ENCODE data around the gene CYB561.

Gene CYB561

DNA sequence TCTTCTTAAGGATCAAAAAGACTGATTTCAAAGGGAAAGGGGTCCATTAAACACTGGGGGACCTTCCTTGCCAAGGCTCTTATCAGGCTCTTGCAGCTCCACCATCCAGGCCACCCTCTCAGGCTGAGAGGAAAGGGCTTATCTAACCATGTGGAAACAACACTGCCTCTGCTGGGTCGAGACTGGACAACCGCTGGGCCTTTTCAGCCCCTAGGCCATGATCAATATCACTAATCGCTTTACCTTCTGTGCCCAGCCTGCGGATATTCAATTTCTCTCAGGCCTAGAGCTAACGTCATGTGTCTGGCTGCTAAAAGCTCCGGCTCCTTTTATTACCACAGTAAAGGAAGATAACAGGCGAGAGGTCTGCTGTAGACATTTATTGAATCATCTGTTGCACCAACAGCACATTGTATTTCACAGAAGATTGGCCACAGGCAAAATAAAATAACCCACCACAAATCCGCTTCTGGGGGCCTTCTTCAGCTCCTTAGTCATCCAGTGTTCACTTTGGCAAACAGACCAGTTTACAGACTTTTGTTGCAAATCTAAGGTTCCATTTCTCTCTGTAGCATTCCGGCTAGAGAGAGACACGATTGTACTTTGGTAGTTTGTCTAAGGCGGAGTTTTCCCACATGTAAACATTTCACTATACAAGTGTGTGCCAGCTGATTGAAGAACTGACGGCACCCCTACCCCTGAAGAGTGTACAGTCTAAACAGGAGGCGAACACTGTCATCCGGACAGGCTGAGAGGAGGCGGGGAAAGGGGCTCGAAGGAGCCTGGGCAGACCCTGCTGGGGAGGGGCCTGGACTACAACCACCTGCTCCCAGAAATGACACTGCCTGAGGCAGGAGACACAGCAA, 13.9 kb downstream of the CYB561 start:
- DNase-seq: peak; percentile 53

DNA sequence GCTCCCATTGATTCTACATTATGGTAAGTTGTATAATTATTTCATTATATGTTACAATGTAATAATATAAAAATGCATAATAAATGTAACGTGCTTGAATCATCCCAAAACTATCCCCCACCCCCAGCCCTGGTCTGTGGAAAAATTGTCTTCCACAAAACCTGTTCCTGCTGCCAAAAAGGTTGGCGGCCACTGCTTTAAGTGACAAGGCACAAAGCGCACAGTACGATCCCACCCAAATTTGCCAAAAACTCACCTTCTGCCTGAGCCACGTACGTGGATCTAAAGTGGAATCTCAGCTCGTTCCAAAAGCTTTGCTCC, 14.5 kb downstream of the CYB561 start:
- DNase-seq: no peak

DNA sequence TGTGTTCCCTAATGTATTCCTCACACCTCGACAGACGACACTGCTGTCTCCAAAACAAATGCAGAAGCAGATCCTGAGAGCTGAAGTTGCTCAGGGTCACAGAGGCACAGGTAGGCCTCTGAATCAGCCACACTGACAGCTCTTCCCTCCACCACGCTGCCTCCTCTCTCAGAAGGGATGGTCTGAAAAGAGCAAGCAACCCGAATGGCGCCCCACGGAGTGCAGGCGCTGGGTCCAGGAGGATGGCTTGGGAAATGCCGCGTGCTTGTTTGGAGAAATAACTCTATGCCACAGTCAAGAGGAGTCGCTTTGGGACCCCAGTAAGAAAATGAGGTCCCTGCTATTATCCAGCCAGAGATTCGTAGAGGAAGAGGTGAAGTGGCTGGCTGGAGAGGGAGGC, 15.9 kb downstream of the CYB561 start:
- no peak for DNase-seq

DNA sequence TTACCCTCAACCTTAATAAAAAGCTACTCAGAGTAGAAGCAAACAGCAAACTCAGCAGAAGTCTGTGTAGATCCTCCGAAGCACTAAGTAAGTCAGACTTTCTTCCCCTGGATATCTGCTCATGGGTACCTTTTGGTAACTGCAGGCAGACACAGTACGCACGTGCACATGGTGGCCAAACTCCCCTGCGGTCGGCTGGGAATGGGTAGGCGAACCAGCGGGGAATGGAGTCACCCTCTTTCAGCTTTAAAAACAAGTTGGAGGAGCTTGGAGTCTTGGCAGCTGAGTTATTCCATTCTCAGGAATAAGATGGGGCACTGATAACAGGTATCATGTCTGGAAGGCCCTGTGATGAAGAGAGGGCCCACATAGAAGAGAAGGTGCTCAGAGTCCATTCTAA, 16.3 kb downstream of the CYB561 start:
- DNase-seq: no peak

DNA sequence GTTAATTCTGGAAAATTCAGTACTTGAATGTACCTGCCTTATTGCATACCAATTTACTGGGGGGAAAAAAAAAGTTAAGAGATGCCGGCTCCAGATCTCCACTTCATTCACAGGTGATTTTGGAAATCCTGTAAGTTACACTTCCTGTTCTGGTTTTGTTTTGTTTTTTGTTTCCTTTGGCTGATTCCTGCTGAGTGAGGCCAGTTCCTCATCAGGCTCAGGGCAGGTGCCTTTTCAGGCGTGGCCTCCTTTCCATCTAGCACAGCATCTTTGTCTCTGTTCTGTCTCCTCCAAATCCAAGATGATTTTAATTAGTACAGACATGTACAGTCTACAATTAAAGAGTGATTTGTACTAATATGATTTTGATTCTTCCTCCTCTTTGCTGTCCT, 19.2 kb downstream of the CYB561 start:
- DNase-seq: no peak

DNA sequence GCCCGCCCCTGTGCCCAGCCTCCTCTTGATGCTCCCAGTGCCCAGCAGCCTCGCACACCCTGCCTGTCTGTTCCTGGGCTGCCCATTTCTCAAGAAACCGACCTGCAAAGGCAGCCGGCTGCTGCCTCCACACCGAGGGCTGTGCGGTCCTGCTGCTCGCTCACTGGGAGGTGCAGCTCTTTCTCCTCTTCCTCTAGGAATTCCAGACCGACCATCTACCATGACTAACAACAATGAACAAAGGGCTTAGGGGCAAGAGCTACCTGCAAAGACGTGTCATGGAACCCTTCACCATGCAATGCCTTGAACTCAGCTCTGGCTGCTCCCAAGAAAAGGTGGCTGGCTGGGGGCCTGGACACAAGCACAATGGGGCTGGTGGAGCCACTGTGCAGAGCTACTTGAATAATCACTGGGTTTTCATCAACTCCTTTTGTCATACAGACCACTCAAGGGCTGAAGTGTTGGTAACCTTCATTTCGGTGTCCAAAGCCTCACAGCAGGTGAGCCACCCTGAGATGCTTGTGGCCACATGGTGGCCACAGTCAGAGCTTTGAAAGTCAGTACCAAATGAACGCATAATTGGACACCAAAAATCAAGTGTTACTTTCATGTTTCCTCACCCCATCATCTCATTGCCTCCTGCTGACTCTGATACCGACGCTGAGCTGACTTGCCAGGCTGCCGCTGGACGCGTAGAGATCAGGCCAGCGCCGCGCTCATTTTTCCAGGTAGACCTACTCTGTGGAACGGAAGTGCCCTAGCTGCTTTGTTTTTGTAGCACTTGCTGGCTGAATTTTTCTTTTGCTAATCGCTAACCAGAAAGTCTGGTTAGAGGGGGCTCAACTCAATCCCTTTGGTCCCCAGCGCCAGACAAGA, 19.8 kb downstream of the CYB561 start:
- no peak for DNase-seq

DNA sequence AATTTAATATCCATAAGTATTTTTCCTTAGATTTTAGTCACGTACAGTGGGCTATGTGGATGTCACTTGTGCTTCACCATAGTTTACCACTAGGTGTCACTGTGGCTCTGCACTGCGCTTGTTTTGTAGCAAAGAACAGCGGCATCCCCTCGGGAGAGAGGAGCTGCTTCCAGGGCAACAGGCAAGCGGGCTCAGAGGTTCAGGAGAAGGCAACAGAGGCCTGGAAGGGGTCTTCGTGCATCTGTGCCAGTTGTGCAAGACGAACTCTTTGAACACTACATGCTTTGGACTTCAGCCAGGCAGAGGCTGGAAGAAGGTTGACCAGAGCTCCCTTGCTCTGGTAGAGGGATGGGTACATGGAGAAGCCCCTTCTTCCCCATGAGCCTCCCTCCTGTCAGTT, 20.6 kb downstream of the CYB561 start:
- peak; percentile 58 for DNase-seq

DNA sequence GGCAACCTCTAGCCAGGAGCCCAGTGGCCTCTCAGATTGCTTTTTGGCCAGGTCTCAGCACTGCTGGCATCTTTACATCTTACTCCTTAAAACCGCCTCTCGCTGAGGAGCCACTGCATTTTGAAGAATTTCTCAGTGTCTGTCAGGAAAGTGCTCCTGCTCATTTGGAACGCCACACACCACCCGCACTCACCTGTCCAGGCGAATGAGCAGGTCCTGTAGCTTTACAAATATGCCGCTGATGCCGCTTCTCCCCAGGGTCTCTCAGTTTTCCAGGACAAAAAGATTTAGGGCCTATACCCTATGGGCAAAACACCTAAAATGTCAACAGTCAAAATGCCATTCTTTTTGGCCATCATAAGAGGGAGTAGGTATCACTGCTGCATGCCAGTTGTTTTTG, 22.1 kb downstream of the CYB561 start:
- no peak for DNase-seq

DNA sequence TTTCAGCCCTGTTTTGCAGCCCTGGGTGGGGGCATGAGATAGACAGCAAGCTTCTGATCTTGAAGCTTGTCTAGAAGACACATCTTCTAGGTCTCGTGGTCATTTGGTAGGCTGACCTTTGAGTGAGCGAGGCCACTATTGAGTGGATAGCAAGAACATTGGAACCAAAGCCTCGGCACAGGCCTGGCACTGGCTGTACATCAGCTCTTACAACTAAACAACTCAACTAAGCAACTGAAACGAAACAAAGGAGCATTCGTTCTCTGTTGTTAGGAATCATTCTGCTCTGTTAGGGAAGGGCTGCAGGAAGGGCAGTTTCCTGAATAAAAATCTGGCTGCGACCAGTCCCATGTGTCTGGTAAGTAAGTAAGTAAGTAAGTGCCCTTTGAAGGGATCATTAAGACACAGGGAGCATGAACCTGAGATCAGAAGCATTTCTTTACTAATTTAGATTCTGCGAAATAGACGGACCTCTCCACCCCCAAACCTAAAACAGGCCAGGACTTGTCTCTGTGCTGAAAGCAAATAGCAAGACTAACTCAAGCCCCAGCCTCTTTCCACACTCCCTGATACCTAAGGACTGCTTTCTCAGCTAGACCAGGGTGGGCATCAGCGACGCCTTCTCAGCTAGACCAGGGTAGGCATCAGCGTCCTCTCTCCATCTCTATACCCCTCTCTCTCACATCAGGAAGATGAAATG, 22.7 kb downstream of the CYB561 start:
- DNase-seq: no peak

DNA sequence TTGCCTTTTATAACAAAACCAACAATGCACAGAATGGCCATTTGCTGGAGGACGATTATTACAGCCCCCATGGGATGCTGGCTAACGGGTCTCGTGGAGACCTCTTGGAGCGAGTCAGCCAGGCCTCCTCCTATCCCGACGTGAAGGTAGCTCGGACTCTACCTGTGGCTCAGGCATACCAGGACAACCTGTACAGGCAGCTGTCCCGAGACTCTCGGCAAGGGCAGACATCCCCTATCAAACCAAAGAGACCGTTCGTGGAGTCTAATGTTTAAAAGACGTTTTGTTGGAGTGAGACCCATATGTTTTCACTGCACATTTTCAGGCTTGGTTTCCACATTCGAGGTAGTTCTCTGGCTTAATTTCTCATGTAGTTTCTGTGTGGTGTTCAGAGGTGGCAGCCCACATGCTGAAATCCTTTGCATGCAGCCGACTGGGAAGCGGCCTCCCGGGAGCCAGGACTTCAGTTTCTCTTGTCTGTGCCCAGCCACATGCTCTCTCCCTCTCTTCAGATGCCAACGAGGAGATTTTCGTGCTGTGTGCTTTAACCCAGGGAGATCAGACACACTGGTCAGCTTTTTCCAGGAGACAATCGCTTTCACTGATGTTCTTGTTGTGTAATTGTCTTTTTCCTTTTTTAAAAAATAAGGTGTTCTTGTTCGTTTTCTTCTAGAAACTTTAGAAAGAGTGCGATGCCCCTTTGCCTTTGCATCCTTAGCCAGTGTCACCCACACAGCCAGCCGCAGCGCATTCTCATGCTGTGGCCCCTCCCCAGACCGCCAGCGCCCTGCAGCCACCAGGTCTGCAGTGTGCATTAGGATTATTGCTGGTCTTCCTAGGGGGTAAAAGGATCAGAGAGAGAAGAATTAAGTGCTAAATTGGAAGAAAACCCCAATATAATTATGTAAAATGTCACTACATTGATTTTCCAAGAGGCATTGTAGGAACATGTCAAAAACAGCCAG, 24.1 kb downstream of the CYB561 start:
- no peak for DNase-seq

DNA sequence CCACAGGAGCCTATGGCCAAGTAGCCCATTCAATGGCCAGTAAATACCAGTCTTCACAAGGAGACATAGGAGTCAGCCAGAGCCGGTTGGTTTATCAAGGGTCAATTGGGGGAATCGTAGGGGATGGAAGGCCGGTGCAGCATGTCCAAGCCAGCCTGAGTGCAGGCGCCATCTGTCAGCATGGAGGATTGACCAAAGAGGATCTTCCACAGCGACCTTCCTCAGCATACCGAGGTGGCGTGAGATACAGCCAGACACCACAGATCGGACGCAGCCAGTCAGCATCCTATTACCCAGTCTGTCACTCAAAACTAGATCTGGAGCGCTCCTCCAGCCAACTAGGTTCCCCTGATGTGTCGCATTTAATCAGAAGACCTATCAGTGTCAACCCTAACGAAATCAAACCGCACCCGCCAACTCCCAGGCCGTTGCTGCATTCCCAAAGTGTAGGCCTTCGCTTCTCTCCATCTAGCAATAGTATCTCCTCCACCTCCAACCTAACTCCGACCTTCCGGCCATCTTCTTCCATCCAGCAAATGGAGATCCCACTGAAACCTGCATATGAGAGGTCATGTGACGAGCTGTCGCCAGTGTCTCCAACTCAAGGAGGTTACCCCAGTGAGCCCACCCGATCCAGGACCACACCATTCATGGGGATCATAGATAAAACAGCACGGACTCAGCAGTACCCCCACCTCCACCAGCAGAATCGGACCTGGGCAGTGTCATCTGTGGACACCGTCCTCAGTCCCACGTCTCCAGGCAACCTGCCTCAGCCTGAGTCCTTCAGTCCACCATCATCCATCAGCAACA, 25.0 kb downstream of the CYB561 start:
- DNase-seq: no peak

DNA sequence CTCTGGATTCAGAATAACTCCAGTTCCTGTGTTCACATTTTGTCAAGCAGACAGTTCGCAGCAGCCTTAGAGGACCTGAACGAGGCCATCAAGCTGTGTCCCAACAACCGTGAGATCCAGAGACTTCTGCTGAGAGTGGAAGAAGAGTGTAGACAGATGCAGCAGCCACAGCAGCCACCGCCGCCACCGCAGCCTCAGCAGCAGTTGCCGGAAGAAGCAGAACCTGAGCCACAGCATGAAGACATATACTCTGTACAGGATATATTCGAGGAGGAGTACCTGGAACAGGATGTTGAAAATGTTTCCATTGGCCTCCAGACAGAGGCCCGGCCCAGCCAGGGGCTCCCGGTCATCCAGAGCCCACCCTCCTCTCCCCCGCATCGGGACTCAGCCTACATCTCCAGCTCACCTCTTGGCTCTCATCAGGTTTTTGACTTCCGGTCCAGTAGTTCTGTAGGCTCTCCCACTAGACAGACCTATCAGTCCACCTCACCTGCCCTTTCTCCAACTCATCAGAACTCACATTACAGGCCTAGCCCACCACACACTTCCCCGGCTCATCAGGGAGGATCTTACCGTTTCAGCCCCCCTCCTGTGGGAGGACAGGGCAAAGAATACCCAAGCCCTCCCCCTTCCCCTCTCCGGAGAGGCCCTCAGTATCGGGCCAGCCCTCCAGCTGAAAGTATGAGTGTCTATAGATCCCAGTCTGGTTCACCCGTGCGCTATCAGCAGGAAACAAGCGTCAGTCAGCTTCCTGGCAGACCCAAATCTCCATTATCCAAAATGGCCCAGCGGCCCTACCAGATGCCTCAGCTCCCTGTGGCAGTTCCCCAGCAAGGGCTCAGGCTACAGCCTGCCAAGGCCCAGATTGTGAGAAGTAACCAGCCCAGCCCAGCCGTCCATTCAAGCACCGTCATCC, 25.9 kb downstream of the CYB561 start:
- no peak for DNase-seq

DNA sequence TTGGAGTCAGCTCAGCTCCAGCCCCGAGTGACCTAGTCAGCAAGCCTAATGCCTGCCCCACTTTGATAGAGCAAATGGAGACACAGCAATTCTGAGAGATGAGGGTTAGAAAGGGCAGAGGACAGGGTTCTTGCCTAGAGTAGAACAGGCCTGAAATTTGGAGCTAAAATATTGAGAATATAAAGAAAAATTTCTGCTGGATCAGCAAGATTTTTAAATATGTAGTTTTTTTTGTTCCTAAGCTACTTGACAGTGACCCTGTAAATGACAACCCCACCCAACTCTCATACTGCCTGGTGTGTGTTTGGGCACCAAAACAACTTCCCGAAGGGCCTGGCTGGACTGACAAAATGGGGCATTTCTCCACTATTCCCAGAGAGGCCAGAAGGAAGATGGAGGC, 26.7 kb downstream of the CYB561 start:
- DNase-seq: no peak

DNA sequence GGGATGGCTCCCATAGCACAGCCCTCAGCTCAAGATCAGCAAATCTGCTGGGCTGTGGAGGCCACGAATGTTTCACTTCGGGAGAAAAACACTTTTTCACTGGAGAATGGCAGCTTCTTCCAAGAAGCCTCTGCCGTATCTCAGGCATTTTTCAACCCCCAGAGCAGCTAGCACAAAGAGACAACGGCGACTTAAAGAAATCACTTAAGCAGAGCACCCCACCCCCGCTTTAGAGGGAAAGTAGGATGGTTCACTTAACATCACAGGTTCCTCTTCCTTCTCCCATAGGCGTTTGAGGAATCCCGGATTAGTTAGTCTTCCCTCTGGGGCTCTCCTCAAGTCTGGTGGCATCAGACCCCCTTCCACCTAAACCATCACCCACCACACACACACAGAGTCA, 27.6 kb downstream of the CYB561 start:
- no peak for DNase-seq

DNA sequence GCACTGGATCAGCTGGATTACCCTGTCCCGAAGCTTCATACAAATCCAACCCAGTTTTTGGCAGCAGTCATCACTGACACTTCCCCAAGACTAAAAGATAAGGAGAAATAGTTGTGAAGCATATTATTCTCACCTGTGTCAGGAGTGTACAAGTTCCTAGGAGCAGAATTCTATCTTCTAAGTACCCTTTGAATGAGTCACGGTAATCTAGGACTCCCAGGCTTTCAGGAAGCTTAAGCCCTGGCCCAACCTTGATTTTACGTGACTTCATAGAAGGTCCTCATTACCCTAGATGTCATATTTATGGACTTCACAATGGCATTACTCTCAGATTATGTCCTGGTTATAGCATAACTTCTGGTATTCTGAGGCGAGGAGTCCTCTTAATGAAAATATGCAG, 31.9 kb downstream of the CYB561 start:
- no peak for DNase-seq

DNA sequence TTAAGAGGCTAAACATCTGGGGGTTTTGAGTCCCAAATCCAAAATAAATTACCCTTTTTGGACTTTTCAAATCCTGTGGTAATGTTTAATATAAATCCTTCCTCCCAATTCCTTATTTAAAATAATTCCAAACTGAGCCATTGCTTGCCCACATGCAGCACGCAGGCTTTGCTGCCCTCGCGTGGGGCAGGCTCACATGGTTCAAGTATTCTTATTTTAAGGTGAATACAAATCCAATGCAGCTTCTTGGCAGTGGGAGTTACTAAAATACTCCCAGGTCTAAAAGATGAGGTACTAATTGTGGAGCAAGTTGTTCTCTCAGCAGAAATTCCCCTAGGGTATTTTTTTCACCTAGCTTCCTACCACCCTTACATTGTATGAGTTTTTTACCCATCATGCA, 33.0 kb downstream of the CYB561 start:
- DNase-seq: no peak

DNA sequence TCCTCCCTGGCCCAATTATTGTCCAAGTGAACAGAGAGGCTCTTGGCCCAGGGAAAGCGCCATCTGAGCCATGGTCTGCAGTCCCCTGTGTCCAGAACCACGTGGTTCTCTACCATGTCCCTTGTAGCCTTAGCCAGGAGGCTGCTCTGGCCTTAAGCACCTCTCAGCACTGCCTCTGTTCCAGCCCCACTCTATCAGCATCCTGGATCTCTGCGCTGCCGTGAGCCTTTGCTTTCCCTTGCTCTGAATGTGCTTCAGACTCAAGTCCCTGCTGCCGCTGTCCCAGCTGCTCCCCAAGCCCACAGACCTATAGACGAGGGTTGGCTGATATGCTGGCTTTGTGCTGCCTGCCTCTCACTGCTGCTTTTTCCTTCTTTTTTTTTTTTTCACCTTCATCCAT, 33.9 kb downstream of the CYB561 start:
- DNase-seq: no peak

DNA sequence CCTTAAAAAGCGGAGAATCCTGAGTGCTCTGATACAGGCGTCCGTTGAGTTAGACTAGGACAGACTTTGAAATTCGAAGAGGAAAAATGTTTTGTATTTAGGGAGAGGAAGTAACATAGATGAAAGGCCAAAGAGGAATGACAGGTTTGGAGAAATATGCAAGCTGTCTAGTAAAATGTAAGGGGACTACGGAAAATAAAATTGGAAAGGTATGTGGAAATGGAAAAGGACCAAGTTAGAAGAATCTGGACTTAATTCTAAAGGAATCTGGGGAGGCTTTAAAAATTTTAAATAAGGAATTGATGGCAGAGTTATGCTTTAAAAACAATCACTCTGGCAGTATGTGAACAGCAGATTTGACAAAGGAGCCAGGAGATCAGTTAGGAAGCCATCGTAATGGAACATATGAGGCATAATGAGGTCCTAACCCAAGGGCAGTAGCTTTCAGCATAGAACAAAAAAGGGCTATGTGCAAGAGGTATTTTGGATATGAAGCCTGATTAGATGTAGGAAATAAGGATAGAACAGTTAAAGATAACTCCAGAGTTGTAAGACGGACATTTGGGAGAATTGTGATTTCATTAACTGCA, 38.3 kb downstream of the CYB561 start:
- DNase-seq: no peak

DNA sequence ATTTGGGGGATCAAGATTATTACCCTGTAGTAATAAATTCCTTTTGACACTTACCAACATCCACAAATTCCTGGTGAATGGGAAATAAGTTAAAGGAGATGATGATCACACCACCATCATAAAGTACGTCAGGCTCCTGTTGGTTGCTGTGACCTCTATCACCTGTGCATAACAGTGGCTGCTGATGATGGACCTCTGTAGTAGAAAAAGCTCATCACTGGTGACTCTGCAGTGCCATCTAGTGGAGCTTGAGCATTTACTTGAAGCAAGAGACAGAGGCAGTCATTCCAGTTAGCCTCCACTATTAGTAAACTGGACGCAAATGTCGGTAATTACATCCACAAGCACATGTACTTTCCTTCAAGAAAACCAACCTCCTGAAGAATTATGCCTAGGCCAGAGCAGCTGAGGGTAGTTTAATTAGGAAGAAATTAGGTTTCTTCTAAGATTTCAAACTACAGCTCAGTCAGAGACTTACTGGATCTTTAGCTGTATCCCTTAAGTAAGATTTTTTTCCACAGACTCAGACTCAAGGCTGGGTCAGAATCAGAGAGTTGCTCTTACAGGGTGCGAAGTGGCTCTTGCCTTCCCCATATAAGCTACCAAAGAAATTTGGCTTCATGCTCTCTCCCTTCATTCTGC, 39.3 kb downstream of the CYB561 start:
- peak; percentile 69 for DNase-seq
